K562 (cell line): ENCODE data around the gene POLK. TPM values are rescaled to one million over a fixed set of nuclear protein-coding genes. Genes with fewer than 3 reads are reported as not detected.

Experiments used
- ATAC-seq: fragments of 200-7000 bp; cut with Tn5 transposase; 3 replicates; pipeline ENCODE4 v1.9.1; 2020; ENCODE audit warnings: moderate library complexity
- BruUV-seq: library from RNA; stranded (reverse); fragments of 400-500 nt; replicated peaks from 2 replicates; lab custom pipeline; 2021; lab: Mats Ljungman, UMichigan
- CTCF ChIA-PET: fragments of 300-600 bp; formaldehyde crosslinking; extraction: SDS; loops from one replicate; lab custom pipeline; 2021; ENCODE audit warnings: low intra/inter-chr PET ratio; lab: Yijun Ruan, JAX
- POLR2A ChIA-PET: fragments of 300-600, 350-650 bp; sonication (Branson Sonifier 250); formaldehyde crosslinking; extraction: SDS; loops from one replicate; lab custom pipeline; 2021; ENCODE audit warnings: antibody characterized with exemption, inconsistent platforms; lab: Yijun Ruan, JAX
- DNase-seq, 4 experiments: peaks; one replicate each; pipeline versions ENCODE4 v3.0.0 to v3.0.0-alpha.2; 2011 to 2018; ENCODE audit warnings: low spot score in 3 of 4, mixed read lengths in 3 of 4; ENCODE audit errors: extremely low read depth in 1 of 4
- FAIRE-seq: peaks from 2 replicates; lab custom pipeline; 2011; peaks lifted over from hg19 to GRCh38; lab: Jason Lieb, UNC
- H2AFZ ChIP-seq: 2 replicates; pipeline ENCODE4 v1.6.0; 2011; ENCODE audit warnings: low read depth, low read length, control low read depth, inconsistent platforms
- H3K27ac ChIP-seq: fragments of 200-600 bp; 3 replicates; pipeline ENCODE4 v1.8.0; 2011; ENCODE audit warnings: low read depth, mild to moderate bottlenecking, control low read depth, inconsistent platforms, low read length, moderate library complexity, mixed read lengths; ENCODE audit errors: extremely low read depth
- H3K27me3 ChIP-seq, 2 experiments: fragments of 300-600 bp in 1 of 2; 2 replicates in 1 of 2; 3 replicates in 1 of 2; pipeline versions ENCODE4 v1.6.0 to v1.8.0; 2011; ENCODE audit warnings: inconsistent platforms in 2 of 2, low read length in 2 of 2, mild to moderate bottlenecking in 1 of 2, mixed read lengths in 1 of 2, moderate library complexity in 1 of 2; ENCODE audit not compliant: control insufficient read depth in 2 of 2, insufficient read depth in 2 of 2
- H3K36me3 ChIP-seq: fragments of 300-600 bp; 3 replicates; pipeline ENCODE4 v1.8.0; 2011; ENCODE audit warnings: mild to moderate bottlenecking, low read length, inconsistent platforms; ENCODE audit not compliant: control insufficient read depth, insufficient read depth
- H3K4me1 ChIP-seq, 2 experiments: fragments of 200-600 bp in 1 of 2; replicated peaks in 1 of 2; 2 replicates in 1 of 2; 3 replicates in 1 of 2; pipeline versions ENCODE4 v1.5.1 to v1.8.0; 2011; ENCODE audit warnings: inconsistent platforms in 2 of 2, low read length in 2 of 2, mild to moderate bottlenecking in 1 of 2, mixed read lengths in 1 of 2, moderate library complexity in 1 of 2; ENCODE audit not compliant: control insufficient read depth in 2 of 2, insufficient read depth in 2 of 2
- H3K4me2 ChIP-seq: 2 replicates; pipeline ENCODE4 v1.6.1; 2011; ENCODE audit warnings: low read length, control low read depth, inconsistent platforms, mixed read lengths; ENCODE audit not compliant: insufficient read depth
- H3K4me3 ChIP-seq: fragments of 200-600 bp; sonication (generic), shearing (Covaris generic); 2 replicates; pipeline ENCODE4 v1.5.1; 2016; ENCODE audit warnings: control low read depth, inconsistent platforms
- H3K79me2 ChIP-seq: fragments of 200-600 bp; 3 replicates; pipeline ENCODE4 v1.8.0; 2011; ENCODE audit warnings: low read length, inconsistent platforms; ENCODE audit not compliant: control insufficient read depth, insufficient read depth
- H3K9ac ChIP-seq, 2 experiments: 2 replicates each; pipeline versions ENCODE4 v1.6.0 to v1.6.1; 2011; ENCODE audit warnings: low read depth in 2 of 2, low read length in 2 of 2, control low read depth in 1 of 2, inconsistent platforms in 1 of 2, mild to moderate bottlenecking in 1 of 2, mixed read lengths in 1 of 2; ENCODE audit not compliant: insufficient read depth in 1 of 2
- H3K9me1 ChIP-seq: one replicate; pipeline ENCODE4 v1.6.0; 2011; ENCODE audit warnings: inconsistent platforms, mild to moderate bottlenecking, low read length, moderate library complexity; ENCODE audit not compliant: control insufficient read depth, insufficient read depth
- H3K9me3 ChIP-seq: replicated peaks from 2 replicates; pipeline ENCODE4 v1.5.1; 2011; ENCODE audit warnings: low read depth, low read length, inconsistent platforms; ENCODE audit not compliant: control insufficient read depth, insufficient read depth
- H4K20me1 ChIP-seq: replicated peaks from 2 replicates; pipeline ENCODE4 v1.6.1; 2011; ENCODE audit warnings: low read length, inconsistent platforms, mixed read lengths; ENCODE audit not compliant: control insufficient read depth, insufficient read depth
- CREB3 ChIP-seq: fragments of 450-650 bp; conservative IDR thresholded peaks from 2 replicates; pipeline ENCODE4 v1.6.1; 2016; ENCODE audit warnings: missing genetic modification characterization, low read depth, mild to moderate bottlenecking, missing compliant biosample characterization, moderate library complexity
- CUX1 ChIP-seq: fragments of 200-800 bp; sonication (Bioruptor generic); IDR thresholded peaks from 2 replicates; pipeline ENCODE4 v1.6.1; 2016; ENCODE audit warnings: missing genetic modification characterization, missing compliant biosample characterization
- HMG20A ChIP-seq: fragments of 450-650 bp; formaldehyde crosslinking; conservative IDR thresholded peaks from 2 replicates; pipeline ENCODE4 v1.4.0; 2020; ENCODE audit warnings: mild to moderate bottlenecking, mixed read lengths
- MAFK ChIP-seq: IDR thresholded peaks from 2 replicates; pipeline ENCODE4 v1.6.1; 2011; ENCODE audit warnings: low read length, improper control_type of control experiment
- RBM15 ChIP-seq: fragments of 200-400 bp; formaldehyde crosslinking; IDR thresholded peaks from 2 replicates; pipeline ENCODE4 v1.6.1; 2018; ENCODE audit warnings: mild to moderate bottlenecking, low read length, moderate library complexity; ENCODE audit not compliant: insufficient read depth
- SIN3A ChIP-seq, 2 experiments: fragments of 150-350 bp in 1 of 2; IDR thresholded peaks; 2 replicates each; pipeline ENCODE4 v1.6.1; 2011 to 2016; ENCODE audit warnings: borderline replicate concordance in 2 of 2, low read depth in 2 of 2, low read length in 2 of 2, mild to moderate bottlenecking in 2 of 2, moderate library complexity in 2 of 2; ENCODE audit not compliant: control insufficient read depth in 1 of 2
- SMC3 ChIP-seq: conservative IDR thresholded peaks from 2 replicates; pipeline ENCODE4 v1.6.1; 2011; ENCODE audit warnings: low read depth, low read length, improper control_type of control experiment; ENCODE audit not compliant: insufficient read depth
- TOE1 ChIP-seq, 2 experiments: fragments of 450-650 bp in 1 of 2; sonication (generic) in 1 of 2; formaldehyde crosslinking in 1 of 2; IDR thresholded peaks; 2 replicates each; pipeline versions ENCODE4 v1.7.1 to v1.8.0; 2016 to 2022; ENCODE audit warnings: borderline replicate concordance in 2 of 2, mild to moderate bottlenecking in 2 of 2, antibody characterized with exemption in 1 of 2, inconsistent platforms in 1 of 2, low read depth in 1 of 2, missing genetic modification reagents in 1 of 2, moderate library complexity in 1 of 2
- U2AF2 ChIP-seq: fragments of 200-400 bp; formaldehyde crosslinking; optimal IDR thresholded peaks from 2 replicates; pipeline ENCODE3; 2017; ENCODE audit warnings: low read depth, mild to moderate bottlenecking, low read length
- USF1 ChIP-seq: sonication (generic); formaldehyde crosslinking; IDR thresholded peaks from 2 replicates; pipeline ENCODE4 v1.9.0; 2022; ENCODE audit warnings: mild to moderate bottlenecking, missing genetic modification reagents
- ZNF830 ChIP-seq: fragments of 250-450 bp; sonication (Bioruptor Pico); IDR thresholded peaks from 2 replicates; pipeline ENCODE4 v1.5.0; 2021; ENCODE audit warnings: mild to moderate bottlenecking
- WGBS: fragments of 100-300 bp; shearing (Covaris generic); methylation state at CpG from one replicate; pipeline ENCODE4 v1.1.6; 2016; ENCODE audit warnings: low coverage, mixed read lengths; ENCODE audit not compliant: insufficient coverage; ENCODE audit errors: missing lambda C conversion rate; 5-methylcytosine and 5-hydroxymethylcytosine counted together
- in situ Hi-C: fragments of 300-500 bp; cut with MboI; formaldehyde crosslinking; loops from 4 replicates; pipeline ENCODE4 v1.15.0; 2018; ENCODE audit warnings: inconsistent platforms, mixed read lengths
- intact Hi-C: fragments of 100-400 bp; cut with micrococcal nuclease; formaldehyde crosslinking; loops from 2 replicates; pipeline ENCODE4 v1.14.2; 2022
- polyA plus RNA-seq, 8 experiments: library from polyadenylated mRNA; depleted of rRNA in 4 of 8; stranded (reverse) in 5 of 8; unstranded in 3 of 8; fragments of >200 nt; fragmentation: Nextera tagmentation in 2 of 8; fragmentation: Illumina TruSeq in 1 of 8; extraction: Ambion mirVana in 2 of 8; extraction: Trizol in 1 of 8; gene quantifications; 2 replicates each; pipeline versions ENCODE4 v1.2.1 to v1.2.3, GENCODE V29; 2011 to 2014; ENCODE audit warnings: inconsistent platforms in 1 of 8, missing spikeins in 1 of 8
- total RNA-seq, 7 experiments: library from RNA; depleted of rRNA in 6 of 7; stranded (reverse); fragments of >200 nt in 6 of 7; fragmentation: Illumina TruSeq in 2 of 7; extraction: Trizol in 2 of 7; gene quantifications; 2 replicates each; pipeline versions ENCODE4 v1.2.1 to v1.2.3, GENCODE V29; 2011 to 2021; ENCODE audit warnings: low replicate concordance in 1 of 7
- TF ChIP-seq, protein P1 (sequence below): sonication (generic); formaldehyde crosslinking; IDR thresholded peaks from 2 replicates; pipeline ENCODE4 v1.8.0; 2023; ENCODE audit warnings: mild to moderate bottlenecking, missing genetic modification reagents

The POLK gene
- total and polyA plus RNA-seq, 9 of the 15 experiments (the other 6 are each of a cell fraction or from before 2014, with no cell fraction given), result 6.1 to 31.6 (median 16.5) TPM

GRCh38 chr5:75538211-75538610, 26.5 kb downstream of the POLK start:
- peaks cover 0 to 9% of the 10 kb centered on the region in 2 experiments; a peak in 2 of 5 replicates for H3K4me1 ChIP-seq
- H3K4me3 ChIP-seq, result no peak overlapping the region
- ATAC-seq, result no peak
- H3K36me3 ChIP-seq, result no peaks in the 10 kb centered on the region
- no peak overlapping the region for H3K9ac ChIP-seq
- 100% methylated on average over 1 of the region's 1 CpG for WGBS
- POLR2A ChIA-PET, result interaction anchor here (0.7 kb wide), 1 partner anchor 26 kb away, joined by 3 read pairs; the partner anchor contains the start of genes CERT1 and POLK
- in situ Hi-C loops (no loop called here), intact Hi-C loops (no loop called here)
- no TSS peak for BruUV-seq
- H2AFZ ChIP-seq, result no peak overlapping the region
- peaks cover 37% of the 10 kb centered on the region for H3K79me2 ChIP-seq
- no peak overlapping the region for H3K27ac ChIP-seq
- FAIRE-seq, result no peak
- H4K20me1 ChIP-seq, result no peaks in the 10 kb centered on the region
- DNase-seq, result no peak
- H3K9me3 ChIP-seq, result no peaks in the 10 kb centered on the region
- no peaks in the 10 kb centered on the region for H3K27me3 ChIP-seq
- no peak overlapping the region for H3K4me2 ChIP-seq
- H3K9me1 ChIP-seq, result no peaks in the 10 kb centered on the region
- CTCF ChIA-PET, result no interaction called here
- no peak for TF ChIP-seq USF1 (CRISPR knock-in tag)
- TF ChIP-seq RBM15, result no peak
- no peak for TF ChIP-seq SIN3A (IDR thresholded peaks at IDR 0.05; ENCODE audit: borderline replicate concordance in 2 of 2, control insufficient read depth in 1 of 2, low read depth in 2 of 2, low read length in 2 of 2)
- TF ChIP-seq HMG20A (CRISPR knock-in tag), result no peak
- TF ChIP-seq SMC3, result no peak
- TF ChIP-seq, protein P1, sequence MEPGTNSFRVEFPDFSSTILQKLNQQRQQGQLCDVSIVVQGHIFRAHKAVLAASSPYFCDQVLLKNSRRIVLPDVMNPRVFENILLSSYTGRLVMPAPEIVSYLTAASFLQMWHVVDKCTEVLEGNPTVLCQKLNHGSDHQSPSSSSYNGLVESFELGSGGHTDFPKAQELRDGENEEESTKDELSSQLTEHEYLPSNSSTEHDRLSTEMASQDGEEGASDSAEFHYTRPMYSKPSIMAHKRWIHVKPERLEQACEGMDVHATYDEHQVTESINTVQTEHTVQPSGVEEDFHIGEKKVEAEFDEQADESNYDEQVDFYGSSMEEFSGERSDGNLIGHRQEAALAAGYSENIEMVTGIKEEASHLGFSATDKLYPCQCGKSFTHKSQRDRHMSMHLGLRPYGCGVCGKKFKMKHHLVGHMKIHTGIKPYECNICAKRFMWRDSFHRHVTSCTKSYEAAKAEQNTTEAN (CRISPR knock-in tag), result no peak
- TF ChIP-seq MAFK, result no peak
- TF ChIP-seq TOE1 (IDR thresholded peaks at IDR 0.05; ENCODE audit: borderline replicate concordance), result no peak
- TF ChIP-seq TOE1 (CRISPR knock-in tag; IDR thresholded peaks at IDR 0.05; ENCODE audit: borderline replicate concordance, low read depth), result no peak
- no peak for TF ChIP-seq U2AF2
- no peak for TF ChIP-seq CREB3 (tag)
- TF ChIP-seq CUX1 (CRISPR knock-in tag), result no peak
- no peak for TF ChIP-seq ZNF830 (CRISPR knock-in tag)
